Smooth muscle cell (in vitro differentiated cells): Measurements from ENCODE around the gene EPHB1. TPM values are rescaled to one million over a fixed set of nuclear protein-coding genes. Genes with fewer than 3 reads are reported as not detected.

ENCODE experiments used
- DNase-seq: peaks from one replicate; lab custom pipeline; 2025; ENCODE audit not compliant: unreplicated experiment; lab: John Stamatoyannopoulos, UW
- H2AFZ ChIP-seq: fragments of 200-600 bp; sonication (generic); 2 replicates; pipeline ENCODE4 v1.6.0; 2016; ENCODE audit warnings: antibody characterized with exemption, low read depth, mild to moderate bottlenecking
- H3F3A ChIP-seq: fragments of 200-600 bp; sonication (generic); 2 replicates; pipeline ENCODE4 v1.6.0; 2017; ENCODE audit warnings: antibody characterized with exemption, low read depth
- H3K27ac ChIP-seq: fragments of 200-600 bp; sonication (generic); 2 replicates; pipeline ENCODE4 v1.5.1; 2016; ENCODE audit warnings: low read depth, mild to moderate bottlenecking
- H3K27me3 ChIP-seq: fragments of 200-600 bp; sonication (generic); 2 replicates; pipeline ENCODE4 v1.6.1; 2016; ENCODE audit warnings: low read depth, mild to moderate bottlenecking
- H3K36me3 ChIP-seq: fragments of 200-600 bp; sonication (generic); 2 replicates; pipeline ENCODE4 v1.5.1; 2016; ENCODE audit warnings: low read depth
- H3K4me1 ChIP-seq: fragments of 200-600 bp; sonication (generic); 2 replicates; pipeline ENCODE4 v1.5.1; 2016; ENCODE audit warnings: low read depth
- H3K4me2 ChIP-seq: fragments of 200-600 bp; sonication (generic); 2 replicates; pipeline ENCODE4 v1.6.0; 2016; ENCODE audit warnings: mild to moderate bottlenecking
- H3K4me3 ChIP-seq: fragments of 200-600 bp; sonication (generic); 2 replicates; pipeline ENCODE4 v1.5.1; 2016; ENCODE audit warnings: mild to moderate bottlenecking
- H3K79me2 ChIP-seq: fragments of 200-600 bp; sonication (generic); 2 replicates; pipeline ENCODE4 v1.6.0; 2016; ENCODE audit warnings: low read depth, mild to moderate bottlenecking
- H3K9ac ChIP-seq: fragments of 200-600 bp; sonication (generic); 2 replicates; pipeline ENCODE4 v1.6.0; 2016; ENCODE audit warnings: low read depth
- H3K9me3 ChIP-seq: fragments of 200-600 bp; sonication (generic); replicated peaks from 2 replicates; pipeline ENCODE4 v1.5.1; 2016; ENCODE audit warnings: low read depth
- H4K20me1 ChIP-seq: fragments of 200-600 bp; sonication (generic); 2 replicates; pipeline ENCODE4 v1.6.0; 2016; ENCODE audit warnings: low read depth
- WGBS: methylation state at CpG from one replicate; pipeline ENCODE4 v1.1.7; 2016; ENCODE audit warnings: low lambda C conversion rate; 5-methylcytosine and 5-hydroxymethylcytosine counted together
- polyA plus RNA-seq: library from polyadenylated mRNA; unstranded; fragments of >200 nt; fragmentation: Nextera tagmentation; extraction: Ambion mirVana; gene quantifications from 2 replicates; pipeline ENCODE4 v1.2.1, GENCODE V29; 2016
- total RNA-seq: library from RNA; depleted of rRNA; stranded (reverse); fragments of >200 nt; gene quantifications from 2 replicates; pipeline ENCODE4 v1.2.3, GENCODE V29; 2014
- TF ChIP-seq, protein P1 (sequence below): fragments of 200-600 bp; sonication (generic); IDR thresholded peaks from 2 replicates; pipeline ENCODE4 v1.5.1; 2017; ENCODE audit warnings: borderline replicate concordance, mild to moderate bottlenecking, antibody characterized with exemption; ENCODE audit not compliant: insufficient read depth, poor library complexity, severe bottlenecking

The EPHB1 gene
- total and polyA plus RNA-seq, 2 experiments from 2014 or later: 2.5 to 2.6 TPM

DNA sequence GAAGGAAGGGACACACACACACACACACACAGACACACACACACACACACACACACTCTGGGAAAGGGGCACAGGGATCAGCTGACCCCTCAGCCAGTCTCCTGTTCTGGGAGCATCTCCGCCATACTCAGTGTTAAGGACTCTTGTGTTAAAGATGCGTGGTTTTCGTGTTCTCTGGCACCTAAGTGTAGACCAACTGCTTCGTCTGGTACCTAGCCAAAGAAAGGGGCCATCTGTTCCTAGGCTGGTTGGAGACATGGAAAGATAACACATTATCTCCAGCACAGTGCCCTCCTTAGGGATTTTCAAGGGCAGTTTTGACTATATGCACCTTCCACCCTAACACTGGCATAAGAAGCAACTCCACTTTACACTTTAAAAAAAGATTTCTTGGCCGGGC lies 65.1 kb downstream of the EPHB1 start:
- no peak overlapping the region for H3K4me3 ChIP-seq
- H3K36me3 ChIP-seq: no peaks in the 10 kb centered on the region
- H3K27ac ChIP-seq: no peak overlapping the region
- H3K9ac ChIP-seq: no peak overlapping the region
- H3K4me2 ChIP-seq: no peak overlapping the region
- H3K9me3 ChIP-seq: no peaks in the 10 kb centered on the region
- no peaks in the 10 kb centered on the region for H4K20me1 ChIP-seq
- no peak overlapping the region for H2AFZ ChIP-seq
- TF ChIP-seq, protein P1, sequence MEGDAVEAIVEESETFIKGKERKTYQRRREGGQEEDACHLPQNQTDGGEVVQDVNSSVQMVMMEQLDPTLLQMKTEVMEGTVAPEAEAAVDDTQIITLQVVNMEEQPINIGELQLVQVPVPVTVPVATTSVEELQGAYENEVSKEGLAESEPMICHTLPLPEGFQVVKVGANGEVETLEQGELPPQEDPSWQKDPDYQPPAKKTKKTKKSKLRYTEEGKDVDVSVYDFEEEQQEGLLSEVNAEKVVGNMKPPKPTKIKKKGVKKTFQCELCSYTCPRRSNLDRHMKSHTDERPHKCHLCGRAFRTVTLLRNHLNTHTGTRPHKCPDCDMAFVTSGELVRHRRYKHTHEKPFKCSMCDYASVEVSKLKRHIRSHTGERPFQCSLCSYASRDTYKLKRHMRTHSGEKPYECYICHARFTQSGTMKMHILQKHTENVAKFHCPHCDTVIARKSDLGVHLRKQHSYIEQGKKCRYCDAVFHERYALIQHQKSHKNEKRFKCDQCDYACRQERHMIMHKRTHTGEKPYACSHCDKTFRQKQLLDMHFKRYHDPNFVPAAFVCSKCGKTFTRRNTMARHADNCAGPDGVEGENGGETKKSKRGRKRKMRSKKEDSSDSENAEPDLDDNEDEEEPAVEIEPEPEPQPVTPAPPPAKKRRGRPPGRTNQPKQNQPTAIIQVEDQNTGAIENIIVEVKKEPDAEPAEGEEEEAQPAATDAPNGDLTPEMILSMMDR: no peak
- no peaks in the 10 kb centered on the region for H3K4me1 ChIP-seq
- DNase-seq: no peak
- H3F3A ChIP-seq: no peaks in the 10 kb centered on the region
- no peaks in the 10 kb centered on the region for H3K79me2 ChIP-seq
- no peaks in the 10 kb centered on the region for H3K27me3 ChIP-seq
- 97% methylated on average over 5 of the region's 5 CpGs for WGBS

DNA sequence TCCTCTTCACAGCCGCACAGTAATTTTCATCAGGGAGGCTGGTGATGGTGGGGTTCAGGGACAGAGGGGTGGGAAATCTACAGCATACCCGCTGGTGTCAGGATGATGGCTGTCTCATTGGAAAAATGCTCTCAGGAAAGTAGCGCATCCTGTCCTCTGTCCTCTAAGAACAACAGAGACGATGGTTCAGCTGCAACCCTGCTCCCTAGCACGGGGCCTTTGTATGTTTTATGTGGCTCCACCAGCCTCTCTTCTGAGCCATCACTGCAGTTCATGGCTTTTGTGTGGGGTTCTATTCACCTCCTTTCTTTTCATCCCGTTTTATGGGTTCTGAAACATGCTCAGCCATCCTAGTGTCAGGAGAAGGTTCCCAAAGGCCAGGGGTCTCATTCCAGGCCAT lies 68.9 kb downstream of the EPHB1 start:
- Histone ChIP-seq H3K27ac (no peak overlapping the region), H2AFZ (no peak overlapping the region), H3K9ac (no peak overlapping the region), H3K4me2 (no peak overlapping the region), H3K4me3 (no peak overlapping the region), H3F3A (no peaks in the 10 kb centered on the region), H3K27me3 (no peaks in the 10 kb centered on the region), H3K4me1 (no peaks in the 10 kb centered on the region), H3K36me3 (no peaks in the 10 kb centered on the region), H3K9me3 (no peaks in the 10 kb centered on the region), H4K20me1 (no peaks in the 10 kb centered on the region), H3K79me2 (no peaks in the 10 kb centered on the region)
- no peak for DNase-seq
- WGBS: 91% methylated on average over 6 of the region's 6 CpGs
- TF ChIP-seq, protein P1: no peak

DNA sequence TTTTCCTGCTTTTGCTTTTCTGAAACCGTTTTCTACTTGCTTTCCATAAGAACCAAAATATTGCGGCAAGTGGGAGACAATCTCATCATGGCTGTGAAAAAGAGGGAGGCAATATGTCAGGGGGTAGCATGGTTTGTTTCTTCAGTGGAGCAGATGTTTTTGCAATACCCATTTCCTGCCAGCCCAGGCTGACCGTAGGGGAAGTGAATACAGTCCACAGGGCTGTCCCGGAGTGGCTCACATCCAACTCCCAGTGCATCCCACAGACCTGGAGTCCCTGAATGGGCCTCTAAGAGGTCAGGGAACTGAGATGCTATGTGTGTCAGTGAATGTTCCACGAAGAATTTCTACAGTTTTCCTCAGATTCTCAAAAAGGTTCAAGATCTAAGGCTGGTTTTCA lies 69.6 kb downstream of the EPHB1 start:
- TF ChIP-seq, protein P1: no peak

DNA sequence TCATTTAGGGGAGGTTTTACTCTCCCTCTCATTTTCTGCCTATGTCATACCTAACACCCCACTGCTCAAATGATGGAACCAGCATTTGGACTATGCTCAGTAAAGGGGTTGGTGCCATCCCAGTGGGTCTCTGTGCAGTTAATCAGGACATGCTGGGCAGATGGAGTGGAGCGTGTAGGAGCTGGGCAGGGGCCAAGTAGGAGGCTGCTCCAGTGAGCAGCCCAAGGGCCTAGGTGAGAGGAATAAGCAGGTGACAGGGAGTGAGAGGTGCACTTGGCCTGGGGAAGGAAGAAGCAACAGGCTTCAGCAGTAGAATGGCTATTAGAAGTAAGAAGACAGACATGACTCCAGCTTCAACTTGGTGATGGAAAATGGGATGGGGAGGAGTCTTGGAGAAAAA lies 72.2 kb downstream of the EPHB1 start:
- Histone ChIP-seq H3K27ac (no peak overlapping the region), H3K9ac (no peak overlapping the region), H3K4me2 (no peak overlapping the region), H3F3A (no peaks in the 10 kb centered on the region), H3K9me3 (no peaks in the 10 kb centered on the region), H3K36me3 (no peaks in the 10 kb centered on the region), H2AFZ (no peak overlapping the region), H3K79me2 (no peaks in the 10 kb centered on the region), H3K4me1 (no peaks in the 10 kb centered on the region), H3K27me3 (no peaks in the 10 kb centered on the region), H4K20me1 (no peaks in the 10 kb centered on the region), H3K4me3 (no peak overlapping the region)
- 100% methylated on average over 1 of the region's 1 CpG for WGBS
- no peak for DNase-seq
- TF ChIP-seq, protein P1: no peak

More for the DNA sequence above, 69.6 kb downstream of the EPHB1 start:
- H3K79me2 ChIP-seq: no peaks in the 10 kb centered on the region
- H3F3A ChIP-seq: no peaks in the 10 kb centered on the region
- H2AFZ ChIP-seq: no peak overlapping the region
- no peaks in the 10 kb centered on the region for H3K27me3 ChIP-seq
- no peaks in the 10 kb centered on the region for H3K4me1 ChIP-seq
- 68% methylated on average over 5 of the region's 5 CpGs for WGBS
- H3K4me3 ChIP-seq: no peak overlapping the region
- no peaks in the 10 kb centered on the region for H3K9me3 ChIP-seq
- no peak for DNase-seq
- H3K9ac ChIP-seq: no peak overlapping the region
- H3K36me3 ChIP-seq: no peaks in the 10 kb centered on the region
- no peaks in the 10 kb centered on the region for H4K20me1 ChIP-seq
- H3K27ac ChIP-seq: no peak overlapping the region
- no peak overlapping the region for H3K4me2 ChIP-seq
